Thyroid gland (tissue), 4 donors: ENCODE results near the gene PARL. TPM values are rescaled to one million over a fixed set of nuclear protein-coding genes. Genes with fewer than 3 reads are reported as not detected.
"Not testable (repeated sequence)": the region's sequence is repeated elsewhere in the genome, so short reads cannot be mapped to it uniquely, and the experiment has no call there.

ENCODE experiments used
- DNase-seq, 2 donors: peaks; one replicate each; pipeline ENCODE4 v3.0.0-alpha.2; 2019
- H3K27ac ChIP-seq, 3 donors: fragments of 200-600 bp; sonication (generic); 1 replicate in 2 of 3; 2 replicates in 1 of 3; pipeline ENCODE4 v1.5.1; 2016 to 2019; ENCODE audit warnings: mild to moderate bottlenecking in 1 of 3, moderate library complexity in 1 of 3
- H3K27me3 ChIP-seq: fragments of 200-600 bp; sonication (generic); one replicate; pipeline ENCODE4 v1.5.1; 2019
- H3K36me3 ChIP-seq, 2 donors: fragments of 200-600 bp; sonication (generic); one replicate each; pipeline ENCODE4 v1.5.1; 2016 to 2019
- H3K4me1 ChIP-seq, 2 donors: fragments of 200-600 bp; sonication (generic); one replicate each; pipeline ENCODE4 v1.5.1; 2017 to 2019
- H3K4me3 ChIP-seq, 3 donors: fragments of 200-600 bp; sonication (generic); replicated peaks in 1 of 3; 1 replicate in 2 of 3; 2 replicates in 1 of 3; pipeline ENCODE4 v1.5.1; 2016; ENCODE audit warnings: mild to moderate bottlenecking in 1 of 3
- H3K9me3 ChIP-seq: fragments of 200-600 bp; sonication (generic); one replicate; pipeline ENCODE4 v1.5.1; 2017
- CTCF ChIP-seq, 6 experiments: fragments of 200-600 bp in 3 of 6; fragments of 450-650 bp in 3 of 6; sonication (generic) in 3 of 6; IDR thresholded peaks; one replicate each; pipeline ENCODE4 v1.5.1; 2016 to 2019; ENCODE audit warnings: antibody characterized with exemption in 6 of 6, mild to moderate bottlenecking in 2 of 6, inconsistent platforms in 1 of 6, moderate library complexity in 1 of 6
- POLR2A ChIP-seq, 2 donors: fragments of 450-650 bp; IDR thresholded peaks; one replicate each; pipeline ENCODE4 v1.6.1; 2017; ENCODE audit warnings: antibody characterized with exemption in 2 of 2, mild to moderate bottlenecking in 2 of 2, moderate library complexity in 1 of 2
- WGBS, 2 donors: methylation state at CpG; one replicate each; pipeline ENCODE4 v1.1.5; 2017; 5-methylcytosine and 5-hydroxymethylcytosine counted together
- intact Hi-C: fragments of 100-400 bp; cut with DNase I; formaldehyde crosslinking; loops from one replicate; pipeline ENCODE4 v1.15.1; 2023
- total RNA-seq, 4 donors: library from RNA; depleted of rRNA; stranded (reverse); fragments of >200 nt; gene quantifications; one replicate each; pipeline ENCODE4 v1.2.3, GENCODE V29; 2016

The PARL gene
- total RNA-seq, 4 donors from 2014 or later, result 33.8 to 52.0 (median 42.6) TPM

- no peaks in the 10 kb centered on the region for H3K9me3 ChIP-seq
- WGBS, 2 donors, result 91 to 93% methylated on average over 6 of the region's 6 CpGs
These were observed 91.7 kb downstream of the PARL start for GRCh38 chr3:183792976-183793375.

DNA sequence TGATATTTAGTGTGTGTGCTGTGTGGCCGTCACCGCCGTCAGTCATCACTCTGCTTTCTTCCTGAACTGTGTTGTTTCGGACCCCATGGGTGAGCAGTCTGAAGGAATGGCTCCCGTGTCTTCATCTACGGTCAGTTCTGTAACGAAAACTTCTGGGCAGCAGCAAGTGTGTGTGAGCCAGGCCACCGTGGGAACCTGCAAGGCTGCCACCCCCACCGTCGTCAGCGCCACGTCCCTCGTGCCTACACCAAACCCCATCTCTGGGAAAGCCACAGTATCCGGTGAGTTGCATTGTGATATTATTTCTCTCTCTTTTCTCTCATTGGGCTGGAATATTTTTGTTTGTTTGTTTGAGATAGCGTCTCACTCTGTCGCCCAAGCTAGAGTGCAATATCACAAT lies 94.0 kb downstream of the PARL start:
- no peak for DNase-seq
- TF ChIP-seq POLR2A (IDR thresholded peaks at IDR 0.05) (no peak), CTCF (IDR thresholded peaks at IDR 0.05) (no peak)
- peaks cover 23 to 41% of the 10 kb centered on the region in 2 donors for H3K36me3 ChIP-seq
- H3K9me3 ChIP-seq, result no peaks in the 10 kb centered on the region
- H3K4me1 ChIP-seq, result no peaks in the 10 kb centered on the region
- H3K27me3 ChIP-seq, result no peaks in the 10 kb centered on the region
- WGBS, 2 donors, result 96 to 97% methylated on average over 16 of the region's 16 CpGs
- intact Hi-C loops, result no loop called here
- H3K27ac ChIP-seq, result no peak overlapping the region
- H3K4me3 ChIP-seq, result no peak overlapping the region

More at GRCh38 chr3:183792976-183793375, 91.7 kb downstream of the PARL start:
- no peak overlapping the region for H3K4me3 ChIP-seq
- no peaks in the 10 kb centered on the region for H3K4me1 ChIP-seq
- no peak for TF ChIP-seq POLR2A (IDR thresholded peaks at IDR 0.05)
- TF ChIP-seq CTCF (IDR thresholded peaks at IDR 0.05), result no peak
- intact Hi-C loops, result no loop called here
- no peak for DNase-seq
- H3K27ac ChIP-seq, result no peak overlapping the region
- H3K27me3 ChIP-seq, result no peaks in the 10 kb centered on the region
- peaks cover 10 to 33% of the 10 kb centered on the region in 2 donors for H3K36me3 ChIP-seq

DNA sequence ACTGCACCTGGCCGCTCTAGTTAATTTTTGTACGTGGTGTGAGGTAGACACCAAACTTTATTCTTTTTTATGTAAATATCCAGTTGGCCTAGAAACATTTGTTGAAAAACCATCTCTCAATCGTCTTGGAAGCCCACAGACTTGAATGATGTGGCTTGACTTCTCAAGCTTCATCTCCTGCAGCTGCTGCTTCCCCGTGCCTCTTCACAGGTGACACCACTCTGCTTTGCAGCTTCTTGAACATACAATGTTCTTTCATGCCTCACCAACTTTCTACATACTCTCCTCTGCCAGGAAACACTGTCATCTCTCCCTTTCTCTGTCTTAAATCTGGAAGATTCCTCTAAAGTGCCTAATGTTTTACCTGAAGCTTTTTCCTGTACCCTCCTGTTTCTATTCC lies 94.9 kb downstream of the PARL start:
- Histone ChIP-seq H3K4me1 (no peaks in the 10 kb centered on the region), H3K4me3 (no peak overlapping the region), H3K27me3 (no peaks in the 10 kb centered on the region), H3K27ac (no peak overlapping the region), H3K36me3 (peaks cover 23 to 41% of the 10 kb centered on the region in 2 donors), H3K9me3 (no peaks in the 10 kb centered on the region)
- no peak for DNase-seq
- intact Hi-C loops, result no loop called here
- WGBS, 2 donors, result 80 to 88% methylated on average over 4 of the region's 4 CpGs
- TF ChIP-seq POLR2A (IDR thresholded peaks at IDR 0.05), result no peak
- TF ChIP-seq CTCF (IDR thresholded peaks at IDR 0.05), result no peak

GRCh38 chr3:183784503-183784902 lies 100.2 kb downstream of the PARL start:
- H3K27ac ChIP-seq, DNase-seq: not testable (repeated sequence)
- H3K36me3 ChIP-seq, result peaks cover 18 to 33% of the 10 kb centered on the region in 2 donors

GRCh38 chr3:183782576-183783276 lies 102.0 kb downstream of the PARL start:
- Histone ChIP-seq H3K36me3 (peaks cover 34 to 44% of the 10 kb centered on the region in 2 donors), H3K4me3 (no peak overlapping the region), H3K27me3 (no peaks in the 10 kb centered on the region), H3K9me3 (no peaks in the 10 kb centered on the region), H3K27ac (no peak overlapping the region), H3K4me1 (no peaks in the 10 kb centered on the region)
- TF ChIP-seq POLR2A (IDR thresholded peaks at IDR 0.05) (no peak), CTCF (IDR thresholded peaks at IDR 0.05) (no peak)
- no peak for DNase-seq
- intact Hi-C loops, result no loop called here
- WGBS, 2 donors, result 83 to 87% methylated on average over 7 of the region's 7 CpGs

More at GRCh38 chr3:183784503-183784902, 100.2 kb downstream of the PARL start:
- H3K27me3 ChIP-seq, H3K4me1 ChIP-seq, H3K9me3 ChIP-seq, H3K4me3 ChIP-seq, intact Hi-C loops: not testable (repeated sequence)
- 89 to 91% methylated on average over 10 of the region's 10 CpGs for WGBS, 2 donors
